HepG2 (cell line): ENCODE results near the gene THSD1.

ENCODE experiments used
- CBX5 ChIP-seq: sonication (generic); formaldehyde crosslinking; IDR thresholded peaks from 2 replicates; pipeline ENCODE4 v1.4.0; 2020; ENCODE audit warnings: missing genetic modification reagents, borderline replicate concordance
- EP300 ChIP-seq, 3 experiments: sonication (generic) in 1 of 3; formaldehyde crosslinking in 1 of 3; IDR thresholded peaks; 2 replicates each; pipeline versions ENCODE4 v1.5.1 to v1.6.1; 2011 to 2020; ENCODE audit warnings: low read depth in 2 of 3, low read length in 2 of 3, borderline replicate concordance in 1 of 3, improper control_type of control experiment in 1 of 3, mild to moderate bottlenecking in 1 of 3, missing genetic modification reagents in 1 of 3, moderate library complexity in 1 of 3
- EZH2 ChIP-seq: conservative IDR thresholded peaks from 2 replicates; pipeline ENCODE4 v1.6.1; 2012; ENCODE audit warnings: mild to moderate bottlenecking, low read depth, low read length, moderate library complexity

- no peak for TF ChIP-seq EZH2
- TF ChIP-seq EP300 (IDR thresholded peaks at IDR 0.05; ENCODE audit: low read depth in 2 of 2, low read length in 2 of 2), result no peak
- TF ChIP-seq EP300 (CRISPR knock-in tag; IDR thresholded peaks at IDR 0.05; ENCODE audit: borderline replicate concordance), result no peak
- TF ChIP-seq CBX5 (CRISPR knock-in tag), result no peak
These were observed 11.4 kb downstream of the THSD1 start for GRCh38 chr13:52394586-52394985.
